HepG2 (cell line): ENCODE measurements around the gene COPS8. TPM values are rescaled to one million over a fixed set of nuclear protein-coding genes. Genes with fewer than 3 reads are reported as not detected.

Experiments used
- ATAC-seq: fragments of 200-7000 bp; cut with Tn5 transposase; 3 replicates; pipeline ENCODE4 v1.9.1; 2020; ENCODE audit warnings: mild to moderate bottlenecking, moderate library complexity
- BruUV-seq: library from RNA; stranded (reverse); fragments of 400-500 nt; replicated peaks from 2 replicates; lab custom pipeline; 2021; lab: Mats Ljungman, UMichigan
- CTCF ChIA-PET: fragments of 300-600 bp; formaldehyde crosslinking; extraction: SDS; loops from one replicate; lab custom pipeline; 2021; ENCODE audit warnings: low total read pairs, inconsistent platforms, low intra/inter-chr PET ratio; lab: Yijun Ruan, JAX
- POLR2A ChIA-PET: fragments of 350-600 bp; sonication (Branson Sonifier 250); formaldehyde crosslinking; loops from one replicate; lab custom pipeline; 2020; ENCODE audit warnings: antibody characterized with exemption, inconsistent platforms; lab: Yijun Ruan, JAX
- DNase-seq: peaks from one replicate; pipeline ENCODE4 v3.0.0-alpha.2; 2015; ENCODE audit warnings: low spot score
- FAIRE-seq: peaks from 3 replicates; lab custom pipeline; 2011; peaks lifted over from hg19 to GRCh38; lab: Jason Lieb, UNC
- H2AFZ ChIP-seq: one replicate; pipeline ENCODE4 v1.6.1; 2011; ENCODE audit warnings: low read length, inconsistent platforms
- H3K27ac ChIP-seq: fragments of 300-600 bp; 3 replicates; pipeline ENCODE4 v1.8.0; 2011; ENCODE audit warnings: mixed run types, mild to moderate bottlenecking, mixed read lengths, low read length, inconsistent platforms; ENCODE audit not compliant: insufficient read depth; ENCODE audit errors: extremely low read length
- H3K27me3 ChIP-seq, 2 experiments: fragments of 200-600 bp in 1 of 2; 2 replicates in 1 of 2; 3 replicates in 1 of 2; pipeline versions ENCODE4 v1.6.0 to v1.8.0; 2011; ENCODE audit warnings: low read length in 2 of 2, mild to moderate bottlenecking in 2 of 2, moderate library complexity in 2 of 2, inconsistent platforms in 1 of 2; ENCODE audit not compliant: insufficient read depth in 2 of 2, control insufficient read depth in 1 of 2
- H3K36me3 ChIP-seq, 2 experiments: fragments of 200-600 bp in 1 of 2; replicated peaks in 1 of 2; 2 replicates in 1 of 2; 3 replicates in 1 of 2; pipeline versions ENCODE4 v1.5.1 to v1.8.0; 2011; ENCODE audit warnings: low read length in 2 of 2, inconsistent platforms in 1 of 2; ENCODE audit not compliant: insufficient read depth in 2 of 2, control insufficient read depth in 1 of 2
- H3K4me1 ChIP-seq: 2 replicates; pipeline ENCODE4 v1.5.1; 2012; ENCODE audit warnings: low read length, inconsistent platforms; ENCODE audit not compliant: insufficient read depth
- H3K4me2 ChIP-seq: 2 replicates; pipeline ENCODE4 v1.6.0; 2011; ENCODE audit warnings: low read depth, low read length, inconsistent platforms
- H3K4me3 ChIP-seq, 3 experiments: fragments of 200-600 bp in 1 of 3; sonication (generic), shearing (Covaris generic) in 1 of 3; replicated peaks in 1 of 3; 2 replicates each; pipeline ENCODE4 v1.5.1; 2011 to 2016; ENCODE audit warnings: low read length in 3 of 3, inconsistent platforms in 2 of 3, low read depth in 2 of 3, mild to moderate bottlenecking in 2 of 3, control low read depth in 1 of 3, mixed read lengths in 1 of 3; ENCODE audit not compliant: insufficient read depth in 1 of 3
- H3K79me2 ChIP-seq: one replicate; pipeline ENCODE4 v1.6.1; 2011; ENCODE audit warnings: low read length, inconsistent platforms; ENCODE audit not compliant: insufficient read depth
- H3K9ac ChIP-seq: 2 replicates; pipeline ENCODE4 v1.6.0; 2011; ENCODE audit warnings: mild to moderate bottlenecking, low read depth, low read length, inconsistent platforms; ENCODE audit not compliant: insufficient read depth
- H3K9me3 ChIP-seq: 2 replicates; pipeline ENCODE4 v1.5.1; 2012; ENCODE audit warnings: mild to moderate bottlenecking, low read length
- H4K20me1 ChIP-seq: 2 replicates; pipeline ENCODE4 v1.6.0; 2011; ENCODE audit warnings: inconsistent platforms, mild to moderate bottlenecking, low read length, moderate library complexity; ENCODE audit not compliant: insufficient read depth
- BCL6 ChIP-seq: IDR thresholded peaks from 2 replicates; pipeline ENCODE4 v1.6.1; 2016; ENCODE audit warnings: missing genetic modification reagents, missing compliant biosample characterization
- BHLHE40 ChIP-seq: IDR thresholded peaks from 2 replicates; pipeline ENCODE4 v1.6.1; 2011; ENCODE audit warnings: low read length, improper control_type of control experiment
- HDAC2 ChIP-seq: sonication (generic); formaldehyde crosslinking; IDR thresholded peaks from 2 replicates; pipeline ENCODE4 v1.4.0; 2020; ENCODE audit warnings: missing genetic modification reagents
- MAFF ChIP-seq: IDR thresholded peaks from 2 replicates; pipeline ENCODE4 v1.6.1; 2011; ENCODE audit warnings: low read depth, low read length, improper control_type of control experiment
- RXRB ChIP-seq: IDR thresholded peaks from 2 replicates; pipeline ENCODE4 v1.6.1; 2016; ENCODE audit warnings: borderline replicate concordance, missing genetic modification reagents, missing compliant biosample characterization
- THAP8 ChIP-seq: sonication (generic); formaldehyde crosslinking; IDR thresholded peaks from 2 replicates; pipeline ENCODE4 v1.5.1; 2020; ENCODE audit warnings: missing genetic modification reagents, mild to moderate bottlenecking, borderline replicate concordance
- ZBTB37 ChIP-seq: sonication (generic); formaldehyde crosslinking; IDR thresholded peaks from 2 replicates; pipeline ENCODE4 v1.4.0; 2020; ENCODE audit warnings: mild to moderate bottlenecking, missing genetic modification reagents
- ZFP1 ChIP-seq: IDR thresholded peaks from 2 replicates; pipeline ENCODE4 v1.6.1; 2016
- ZFP41 ChIP-seq: sonication (generic); formaldehyde crosslinking; IDR thresholded peaks from 2 replicates; pipeline ENCODE4 v1.4.0; 2020; ENCODE audit warnings: mild to moderate bottlenecking, missing genetic modification reagents, borderline replicate concordance
- ZNF317 ChIP-seq: sonication (generic); formaldehyde crosslinking; IDR thresholded peaks from 2 replicates; pipeline ENCODE4 v1.5.0; 2020; ENCODE audit warnings: mild to moderate bottlenecking, missing genetic modification reagents
- ZNF329 ChIP-seq: sonication (generic); formaldehyde crosslinking; IDR thresholded peaks from 2 replicates; pipeline ENCODE4 v1.9.0; 2021; ENCODE audit warnings: low read depth, mild to moderate bottlenecking, missing genetic modification reagents
- ZNF639 ChIP-seq: conservative IDR thresholded peaks from 2 replicates; pipeline ENCODE4 v1.6.1; 2018; ENCODE audit warnings: missing genetic modification reagents
- ZNF777 ChIP-seq: sonication (generic); formaldehyde crosslinking; IDR thresholded peaks from 2 replicates; pipeline ENCODE4 v1.4.0; 2020; ENCODE audit warnings: missing genetic modification reagents
- in situ Hi-C: cut with HindIII; loops from 2 replicates; pipeline ENCODE4 v1.10.0; 2017; ENCODE audit warnings: low pct_unique_long_range_greater_than_20kb; ENCODE audit not compliant: extremely low pct_ligation_motif_present
- intact Hi-C: fragments of 100-400 bp; cut with micrococcal nuclease; formaldehyde crosslinking; loops from one replicate; pipeline ENCODE4 v1.10.0; 2022; ENCODE audit not compliant: unreplicated experiment
- polyA plus RNA-seq, 8 experiments: library from polyadenylated mRNA; depleted of rRNA in 3 of 8; stranded (reverse) in 7 of 8; unstranded in 1 of 8; fragments of >200 nt; fragmentation: Illumina TruSeq in 4 of 8; extraction: Trizol in 4 of 8; gene quantifications; 2 replicates each; pipeline versions ENCODE4 v1.2.1 to v1.2.3, GENCODE V29; 2011 to 2016; ENCODE audit warnings: low read depth in 4 of 8, missing spikeins in 1 of 8, mixed read lengths in 1 of 8; ENCODE audit not compliant: insufficient read depth in 1 of 8
- total RNA-seq, 5 experiments: library from RNA; depleted of rRNA; stranded (reverse); fragments of >200 nt; fragmentation: Illumina TruSeq; extraction: Trizol; gene quantifications; 2 replicates each; pipeline ENCODE4 v1.2.3, GENCODE V29; 2016; ENCODE audit warnings: low read depth in 1 of 5

COPS8 gene
- total and polyA plus RNA-seq, 2 of the 13 experiments (the other 11 are each of a cell fraction or from before 2014, with no cell fraction given) = 86.3 to 96.6 TPM

GRCh38 chr2:237144516-237144915, 58.8 kb downstream of the COPS8 start (continued):
- TF ChIP-seq ZBTB37 = no peak

- Histone ChIP-seq H3K4me1 (no peaks in the 10 kb centered on the region), H3K4me3 (no peak overlapping the region), H3K36me3 (no peaks in the 10 kb centered on the region), H3K27ac (no peak overlapping the region), H4K20me1 (no peaks in the 10 kb centered on the region), H2AFZ (no peak overlapping the region), H3K4me2 (no peak overlapping the region), H3K9ac (no peak overlapping the region), H3K9me3 (peaks cover 26% of the 10 kb centered on the region), H3K27me3 (0 out of 5 replicates have a peak, but pooled peaks cover 0 to 3% of the 10 kb centered on the region in 2 experiments), H3K79me2 (no peaks in the 10 kb centered on the region)
- peak; percentile 25; the same call in 1 of the 2 replicates for TF ChIP-seq MAFF
- TF ChIP-seq HDAC2 (CRISPR knock-in tag) = no peak
- TF ChIP-seq ZNF329 (CRISPR knock-in tag) = no peak
- TF ChIP-seq BCL6 (CRISPR knock-in tag) = no peak
- TF ChIP-seq BHLHE40 = no peak
- no peak for TF ChIP-seq ZFP41
- TF ChIP-seq ZNF639 (CRISPR knock-in tag) = no peak
- peak; percentile 56; the same call in 1 of the 2 replicates for TF ChIP-seq ZFP1 (CRISPR knock-in tag)
- TF ChIP-seq ZNF777 (CRISPR knock-in tag) = no peak
- no peak for TF ChIP-seq RXRB
- TF ChIP-seq THAP8 (CRISPR knock-in tag) = no peak
- peak; percentile 98 for TF ChIP-seq ZNF317 (CRISPR knock-in tag)
- no peak for ATAC-seq
- no peak for FAIRE-seq
- ChIA-PET CTCF (no interaction called here), POLR2A (no interaction called here)
- in situ Hi-C loops (no loop called here), intact Hi-C loops (no loop called here)
- no TSS peak for BruUV-seq
- no peak for DNase-seq
Measured at GRCh38 chr2:237147317-237147716, 61.6 kb downstream of the COPS8 start.
